GM21367 (cell line): ENCODE measurements around the gene PLXNC1.

ENCODE experiments used
- ATAC-seq: cut with Tn5 transposase; IDR thresholded peaks from one replicate; pipeline ENCODE4 v1.9.1; 2021; ENCODE audit not compliant: unreplicated experiment

The PLXNC1 gene

DNA sequence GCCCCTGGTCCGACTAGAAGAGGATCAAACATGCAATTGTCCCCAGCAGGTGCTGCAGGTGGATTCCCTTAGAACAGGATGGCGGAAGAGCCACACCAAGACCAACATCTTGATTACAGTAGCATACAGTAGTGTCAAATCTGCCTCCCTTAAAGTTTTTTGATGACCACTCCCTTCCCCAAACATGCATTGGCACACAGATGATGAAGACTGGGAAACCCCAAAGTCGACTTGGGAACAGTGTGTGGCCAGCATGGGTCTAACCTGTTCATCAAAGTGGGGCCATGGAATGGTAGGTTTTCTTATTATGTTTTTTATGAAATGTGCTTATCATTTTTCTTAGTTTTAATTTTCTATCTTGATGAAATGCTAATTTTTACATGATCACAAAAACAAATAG lies 8.8 kb downstream of the PLXNC1 start:
- ATAC-seq, result no peak

DNA sequence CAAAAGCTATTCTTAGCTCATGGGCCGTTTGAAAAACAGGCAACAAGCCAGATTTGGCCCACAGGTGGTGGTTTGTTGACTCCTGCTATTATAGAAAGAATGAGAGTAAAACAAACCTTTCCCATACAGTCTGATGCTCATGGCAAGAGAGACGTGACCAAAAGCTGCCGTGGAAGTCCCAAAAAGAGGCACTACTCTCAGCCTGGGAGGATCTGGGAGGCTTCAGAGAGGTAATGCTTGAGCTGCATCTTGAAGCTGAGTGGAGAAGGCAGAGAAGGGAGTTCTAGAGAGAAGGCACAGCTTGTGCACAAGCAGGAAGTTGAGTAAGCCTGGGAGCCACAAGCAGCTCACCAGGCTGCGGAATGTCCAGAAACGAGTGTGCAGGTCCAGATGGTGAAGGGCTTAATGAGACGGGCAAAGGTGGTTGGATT lies 9.6 kb downstream of the PLXNC1 start:
- peak; percentile 71 for ATAC-seq

DNA sequence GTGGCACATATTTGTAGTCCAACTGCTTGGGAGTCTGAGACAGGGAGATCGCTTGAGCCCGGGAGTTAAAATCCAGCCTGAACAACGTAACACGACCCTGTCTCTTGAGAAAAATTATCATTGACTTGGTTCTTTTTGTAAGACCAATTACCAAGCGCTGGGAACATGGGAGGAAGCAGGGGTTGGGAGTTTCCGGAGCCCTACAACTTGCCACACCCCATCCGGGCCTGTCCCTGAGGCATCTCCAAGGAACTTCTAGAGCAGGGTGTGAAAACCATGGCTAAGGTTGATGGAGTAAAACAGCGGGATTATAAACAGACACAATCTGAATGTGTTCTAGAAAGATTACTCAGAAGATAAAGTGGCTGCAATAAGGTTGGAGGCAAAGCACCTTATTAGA lies 10.3 kb downstream of the PLXNC1 start:
- no peak for ATAC-seq

DNA sequence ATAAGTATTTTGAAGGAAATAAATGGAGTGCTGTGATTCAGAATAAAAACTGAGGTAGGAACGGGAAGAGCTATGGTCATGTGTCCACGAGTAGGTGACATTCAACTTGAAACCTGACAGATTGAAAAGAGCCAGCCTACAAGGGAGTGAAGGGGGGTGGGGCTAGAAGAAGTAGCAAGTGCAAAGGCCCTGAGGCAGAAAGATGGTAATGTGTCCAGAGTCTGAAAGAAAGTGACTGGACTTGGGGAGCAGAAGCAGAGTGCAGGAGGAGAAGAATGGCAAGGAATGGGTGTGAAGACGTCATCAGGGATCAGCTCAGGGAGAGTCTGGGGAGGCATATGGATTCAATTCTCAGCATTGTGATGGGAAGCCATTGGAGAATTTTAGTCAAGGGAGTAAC lies 13.7 kb downstream of the PLXNC1 start:
- no peak for ATAC-seq

DNA sequence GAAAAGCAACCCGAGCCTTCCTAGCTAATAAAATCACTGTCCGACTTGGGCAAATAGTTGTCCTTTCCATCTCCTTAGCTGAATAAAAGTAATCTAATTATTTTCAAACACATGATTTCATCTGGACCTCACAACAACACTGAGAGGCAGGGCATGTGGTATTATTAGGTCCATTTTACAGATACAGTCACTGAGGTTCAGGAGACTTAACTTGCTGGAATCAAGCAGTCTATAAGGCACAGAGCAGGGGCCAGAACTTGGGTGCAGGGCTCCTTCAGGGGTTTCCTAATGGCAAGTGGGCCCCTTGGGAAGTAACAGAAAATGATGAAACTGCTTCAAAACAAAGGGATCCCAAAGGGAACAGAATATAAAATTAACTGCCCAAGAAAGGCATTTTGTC lies 15.5 kb downstream of the PLXNC1 start:
- ATAC-seq, result no peak

DNA sequence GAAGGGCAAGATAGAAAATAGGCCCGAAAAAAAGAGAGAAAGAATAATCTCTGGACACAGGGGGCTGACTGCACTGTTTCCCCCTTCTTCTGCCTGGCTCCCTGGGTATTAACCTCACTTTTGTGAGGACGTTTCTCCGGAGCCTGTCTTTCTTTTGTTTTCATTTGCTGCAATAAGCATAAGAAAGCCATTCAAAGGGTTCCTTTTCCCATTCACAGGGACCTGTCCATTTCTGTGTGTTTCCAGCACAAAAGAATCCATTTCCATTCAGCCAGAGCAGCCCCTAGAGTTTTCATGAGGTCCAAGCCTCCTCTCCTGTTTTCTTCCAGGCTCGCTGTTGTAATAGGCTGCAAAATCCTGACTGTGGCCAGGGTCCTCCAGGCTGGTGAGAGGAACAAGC lies 16.8 kb downstream of the PLXNC1 start:
- ATAC-seq, result no peak

DNA sequence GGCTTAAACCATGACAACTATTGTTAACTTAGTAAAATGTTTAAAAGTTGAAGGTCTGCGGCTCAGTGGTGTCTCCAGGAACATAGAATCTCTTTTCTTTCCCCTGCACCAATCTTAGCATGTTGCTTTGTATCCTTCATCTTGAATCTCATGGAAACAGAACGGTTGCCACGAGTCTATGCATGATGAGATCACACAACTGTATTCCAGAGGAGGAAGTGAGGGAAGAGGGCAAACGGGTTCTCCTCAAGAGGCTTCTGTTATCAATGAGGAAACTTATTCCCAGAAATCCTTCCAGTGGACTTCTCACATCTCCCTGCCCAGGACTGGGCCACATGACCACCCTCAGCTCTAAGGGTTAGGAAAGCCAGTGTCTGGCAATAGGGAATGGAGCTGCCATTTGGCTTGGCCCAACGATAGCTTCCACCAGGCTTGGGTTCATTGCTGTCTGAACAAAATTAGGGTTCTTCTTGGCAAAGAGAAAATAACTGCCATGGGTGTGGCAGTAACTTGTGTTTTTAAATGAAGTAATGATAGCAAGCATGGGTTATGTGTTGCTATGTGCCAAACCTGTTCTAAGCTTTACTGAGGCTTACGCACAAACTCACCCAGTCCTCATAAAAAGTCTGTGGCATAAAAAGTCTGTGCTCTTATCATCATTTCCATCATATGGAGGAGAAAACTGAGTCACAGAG lies 17.4 kb downstream of the PLXNC1 start:
- ATAC-seq, result no peak

DNA sequence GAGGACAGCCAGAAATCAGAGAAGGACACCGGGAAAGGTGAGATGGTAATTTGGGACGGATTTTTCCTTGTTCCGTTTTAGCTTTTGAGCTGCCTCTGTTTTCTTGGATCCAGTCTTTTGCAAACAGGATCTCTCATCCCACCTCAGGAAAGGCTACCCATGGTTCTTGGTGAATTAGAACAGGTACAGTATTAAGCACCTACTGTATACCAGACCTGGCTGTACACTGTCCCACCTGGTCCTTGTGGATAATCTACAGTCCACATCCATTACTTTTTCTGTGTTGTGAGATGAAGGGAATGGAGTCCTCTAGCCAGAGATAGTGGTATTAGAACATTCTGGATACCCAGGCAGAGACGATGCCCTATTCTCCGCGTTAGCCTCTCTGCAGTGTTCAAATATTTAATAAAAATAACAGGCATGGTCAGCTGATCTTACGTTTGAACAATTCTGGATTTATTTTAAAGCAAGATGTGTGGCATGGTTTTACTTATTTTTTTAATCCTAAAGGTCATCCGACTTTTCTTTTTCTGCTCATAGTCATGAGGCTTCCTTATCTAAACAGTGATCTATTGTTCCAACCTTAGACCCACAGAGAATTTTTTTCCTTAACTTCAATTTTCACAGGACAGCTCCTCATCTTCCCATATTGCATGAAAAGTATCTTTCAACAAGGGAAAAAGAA lies 18.8 kb downstream of the PLXNC1 start:
- no peak for ATAC-seq

DNA sequence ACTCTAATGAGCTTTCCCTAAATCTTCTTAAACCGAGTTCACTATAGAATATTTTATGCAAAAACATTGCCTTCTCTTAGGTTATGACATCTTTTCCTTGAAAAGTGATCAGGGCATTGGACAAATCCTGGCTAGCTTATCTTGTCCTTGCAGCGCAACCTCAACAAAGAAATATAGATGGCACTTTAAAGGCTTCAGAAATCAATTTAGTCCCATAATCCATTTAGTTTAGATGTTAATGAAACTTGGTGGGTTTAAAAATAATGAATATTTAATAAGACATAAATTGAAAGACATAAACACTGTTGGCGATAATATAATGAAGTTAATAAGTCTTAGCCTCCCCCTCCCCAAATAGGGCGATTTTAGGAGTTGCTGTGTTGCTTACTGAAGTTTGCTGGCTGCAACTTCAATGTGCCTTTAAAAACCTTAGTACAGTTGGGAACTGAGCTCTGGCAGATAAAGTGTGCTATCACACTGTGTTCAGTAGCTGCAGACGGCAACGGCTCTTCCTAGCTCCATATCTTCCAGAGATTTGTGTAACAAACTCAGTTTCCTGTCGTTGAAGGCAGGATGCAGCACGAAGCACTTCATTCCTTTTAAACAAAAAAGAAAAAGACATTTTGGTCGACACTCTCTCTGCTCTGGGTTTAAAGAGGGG lies 19.5 kb downstream of the PLXNC1 start:
- no peak for ATAC-seq

DNA sequence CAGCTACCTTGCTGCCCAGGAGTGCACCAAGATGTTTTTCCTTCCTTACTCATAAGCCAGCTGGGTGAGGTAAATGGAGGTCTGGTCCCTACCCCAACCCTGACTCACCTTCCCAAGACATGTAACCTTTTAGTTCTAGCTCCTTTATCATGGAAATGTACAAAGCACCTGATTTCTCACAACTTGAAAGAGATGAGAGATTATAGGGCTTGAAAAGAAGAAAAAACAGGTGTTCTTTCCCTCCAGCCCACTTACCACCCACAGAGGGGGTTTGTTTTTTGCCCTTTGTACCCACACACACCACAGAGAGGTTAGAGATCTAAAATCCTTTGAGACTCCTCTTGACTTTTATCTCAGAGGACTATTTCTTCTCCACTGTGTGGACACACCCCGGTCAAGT lies 21.1 kb downstream of the PLXNC1 start:
- no peak for ATAC-seq

DNA sequence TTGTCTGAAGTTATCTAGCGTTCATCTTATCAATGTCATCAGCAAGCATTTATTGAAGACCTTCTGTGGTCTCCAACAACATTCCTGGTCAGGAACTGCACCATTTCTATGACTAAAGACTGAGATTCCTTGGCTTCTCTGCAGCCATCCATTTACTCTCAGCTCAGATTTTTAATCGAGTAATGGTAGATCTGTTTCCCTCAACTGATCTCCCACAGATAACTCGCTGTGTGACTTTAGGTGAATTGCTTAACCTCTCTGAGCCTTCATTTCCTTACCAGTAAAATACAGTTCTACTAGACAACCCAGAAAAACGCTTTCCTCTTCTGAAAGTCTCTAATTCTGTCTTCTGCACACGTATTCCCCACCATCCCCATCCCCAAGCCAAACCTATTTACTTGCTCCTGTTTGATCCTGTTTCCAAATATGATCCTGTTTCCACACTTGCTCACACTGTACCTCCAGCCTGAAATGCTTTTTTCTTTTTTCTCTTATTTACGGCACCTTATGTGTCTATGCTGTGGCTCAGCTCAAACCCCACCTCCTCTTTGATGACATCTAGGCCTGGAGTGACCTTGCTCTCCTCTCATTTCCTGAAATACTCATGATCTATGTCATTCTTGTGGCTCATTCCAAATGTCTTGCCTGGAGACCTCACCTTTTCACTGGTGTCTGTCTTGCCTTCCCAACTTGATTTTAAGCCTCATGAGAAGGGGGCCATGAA lies 21.8 kb downstream of the PLXNC1 start:
- ATAC-seq, result no peak

DNA sequence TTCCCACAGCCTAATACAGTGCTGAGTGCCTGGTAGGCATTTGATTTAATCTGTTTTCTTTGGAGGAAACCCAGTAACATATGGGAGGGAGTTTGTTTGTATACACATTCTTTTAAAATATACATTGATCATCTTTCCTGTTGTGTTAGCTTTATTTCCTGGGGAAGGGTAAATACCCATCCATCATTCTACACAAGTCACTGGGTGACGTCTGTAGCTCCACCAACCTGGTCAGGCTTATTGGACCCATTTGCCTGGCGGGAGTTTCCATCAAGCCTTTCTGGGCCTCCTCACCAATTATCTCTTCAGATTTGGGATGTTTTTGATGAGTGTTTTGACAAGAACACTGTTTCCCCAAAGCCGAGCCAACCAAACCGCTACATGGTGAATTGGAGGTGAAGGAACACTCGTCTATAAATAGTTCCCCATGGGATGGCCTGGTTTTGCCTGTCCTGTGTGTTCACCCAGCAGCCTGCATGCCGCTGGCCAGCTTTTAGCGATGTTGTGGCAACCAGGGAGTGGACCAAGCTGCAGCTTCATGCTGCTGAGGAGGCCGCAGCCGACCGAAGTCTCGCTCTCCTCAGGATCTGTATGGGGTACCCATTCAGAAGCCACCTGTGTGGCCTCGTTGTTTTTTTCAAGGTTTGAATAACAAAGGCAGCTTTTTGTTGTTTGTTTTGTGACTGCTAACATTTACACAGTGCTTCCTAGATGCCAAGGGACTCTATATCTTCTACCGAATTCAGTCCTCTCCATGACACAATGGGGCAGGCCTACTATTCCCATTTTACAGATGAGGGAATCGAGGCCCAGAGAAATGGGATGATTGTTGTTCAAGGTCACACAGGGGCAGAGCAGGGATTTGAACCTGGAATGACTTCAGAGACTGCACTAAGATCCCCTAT lies 22.6 kb downstream of the PLXNC1 start:
- ATAC-seq, result no peak

DNA sequence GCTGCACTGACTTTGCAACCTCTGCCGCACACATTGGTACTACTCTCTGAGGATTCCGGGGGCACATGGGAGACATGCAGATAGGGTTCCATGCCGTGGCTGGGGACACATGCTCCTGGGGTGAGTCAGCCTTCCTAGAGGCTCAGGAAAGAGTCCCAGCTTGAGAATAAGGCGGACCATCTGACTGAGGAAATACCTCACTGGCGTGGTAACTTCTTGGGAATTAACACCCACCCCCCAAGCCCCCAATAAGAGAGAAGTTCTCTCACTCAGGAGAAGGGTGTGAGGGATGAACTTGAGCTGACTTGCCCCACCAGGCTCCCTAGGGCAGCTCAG lies 23.2 kb downstream of the PLXNC1 start:
- ATAC-seq, result no peak

DNA sequence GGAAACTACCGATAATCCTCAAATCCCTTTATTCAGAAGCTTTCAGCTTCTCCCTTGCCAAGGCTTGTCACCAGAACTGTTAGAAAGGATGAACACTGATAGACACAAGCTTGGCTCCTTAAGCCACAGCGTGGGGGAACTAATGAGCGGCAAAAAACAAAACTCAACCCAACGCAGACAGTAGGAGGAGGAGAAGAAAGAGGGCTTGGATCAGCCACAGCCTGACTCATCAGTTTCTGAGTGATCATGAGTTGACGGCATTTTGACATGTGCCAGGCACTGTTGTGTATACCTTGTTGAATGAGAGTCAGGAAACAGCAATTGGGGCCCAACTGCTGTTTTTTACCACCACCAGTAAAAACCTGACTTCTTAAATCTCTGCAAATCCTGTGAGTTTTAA lies 23.7 kb downstream of the PLXNC1 start:
- no peak for ATAC-seq

DNA sequence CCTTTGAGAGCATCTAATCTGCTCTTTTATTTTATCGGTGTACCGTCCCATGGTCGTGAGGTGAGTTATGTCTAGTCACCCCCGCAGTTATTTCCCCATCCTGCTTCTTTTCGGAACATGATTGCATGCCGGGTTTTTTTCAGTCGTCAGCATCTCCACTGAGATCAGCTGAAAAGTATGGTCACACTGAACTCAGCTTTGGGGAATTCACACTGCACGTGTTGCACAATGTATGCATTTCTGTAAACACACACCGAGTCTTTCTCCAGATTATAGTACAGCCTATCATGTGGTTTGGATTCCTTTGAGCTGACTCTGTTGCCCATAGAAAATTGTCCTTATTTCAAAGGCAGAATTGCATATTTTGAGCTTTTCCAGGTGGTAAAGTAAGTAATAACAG lies 24.6 kb downstream of the PLXNC1 start:
- ATAC-seq, result no peak

DNA sequence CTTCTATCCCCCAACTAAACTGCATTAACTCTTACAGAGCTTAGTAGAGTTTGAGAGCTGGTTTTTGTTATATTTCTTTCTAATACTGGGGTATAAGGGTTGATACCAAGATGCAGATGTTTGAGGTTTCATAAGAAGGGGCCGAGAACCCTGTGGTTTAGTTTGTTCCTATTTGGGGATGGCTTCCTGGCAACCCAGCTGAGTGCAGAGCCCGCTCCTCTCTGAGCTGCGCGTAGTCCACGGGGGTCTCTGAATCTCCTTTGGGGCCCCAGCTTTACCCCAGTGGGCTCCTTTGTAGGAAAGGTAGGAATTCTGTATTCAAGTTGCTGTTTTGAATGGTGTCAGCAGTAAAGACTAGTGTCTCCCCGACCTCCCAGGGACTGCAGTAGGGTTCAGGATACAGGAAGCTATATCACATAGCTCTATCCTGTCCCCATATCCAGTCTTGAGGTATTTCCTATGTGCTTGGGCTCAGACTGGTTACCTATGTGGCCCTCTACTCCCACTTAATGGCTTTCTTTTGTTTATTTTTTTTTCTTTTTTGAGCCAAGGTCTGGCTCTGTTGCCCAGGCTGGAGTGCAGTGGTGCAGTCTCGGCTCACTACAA lies 25.4 kb downstream of the PLXNC1 start:
- ATAC-seq, result peak; percentile 75

DNA sequence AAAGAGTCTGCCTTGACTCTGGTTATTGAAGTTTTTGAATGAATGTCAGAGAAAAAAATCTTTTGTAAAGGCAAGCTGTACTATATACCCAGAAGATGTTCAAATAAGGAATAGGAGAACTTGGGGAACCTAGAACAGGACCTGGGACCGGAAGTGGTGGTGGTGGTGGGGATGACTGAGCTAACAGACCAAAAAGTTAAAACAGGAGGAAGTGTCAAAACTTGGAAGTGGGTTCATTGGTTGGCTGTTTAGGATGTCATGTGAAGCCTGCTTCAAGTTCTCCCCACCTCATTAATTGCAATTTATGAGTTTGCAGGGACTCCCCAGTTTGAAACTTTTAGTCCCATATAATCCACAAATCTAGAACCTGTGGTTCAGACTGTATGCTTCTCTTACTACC lies 26.2 kb downstream of the PLXNC1 start:
- no peak for ATAC-seq

DNA sequence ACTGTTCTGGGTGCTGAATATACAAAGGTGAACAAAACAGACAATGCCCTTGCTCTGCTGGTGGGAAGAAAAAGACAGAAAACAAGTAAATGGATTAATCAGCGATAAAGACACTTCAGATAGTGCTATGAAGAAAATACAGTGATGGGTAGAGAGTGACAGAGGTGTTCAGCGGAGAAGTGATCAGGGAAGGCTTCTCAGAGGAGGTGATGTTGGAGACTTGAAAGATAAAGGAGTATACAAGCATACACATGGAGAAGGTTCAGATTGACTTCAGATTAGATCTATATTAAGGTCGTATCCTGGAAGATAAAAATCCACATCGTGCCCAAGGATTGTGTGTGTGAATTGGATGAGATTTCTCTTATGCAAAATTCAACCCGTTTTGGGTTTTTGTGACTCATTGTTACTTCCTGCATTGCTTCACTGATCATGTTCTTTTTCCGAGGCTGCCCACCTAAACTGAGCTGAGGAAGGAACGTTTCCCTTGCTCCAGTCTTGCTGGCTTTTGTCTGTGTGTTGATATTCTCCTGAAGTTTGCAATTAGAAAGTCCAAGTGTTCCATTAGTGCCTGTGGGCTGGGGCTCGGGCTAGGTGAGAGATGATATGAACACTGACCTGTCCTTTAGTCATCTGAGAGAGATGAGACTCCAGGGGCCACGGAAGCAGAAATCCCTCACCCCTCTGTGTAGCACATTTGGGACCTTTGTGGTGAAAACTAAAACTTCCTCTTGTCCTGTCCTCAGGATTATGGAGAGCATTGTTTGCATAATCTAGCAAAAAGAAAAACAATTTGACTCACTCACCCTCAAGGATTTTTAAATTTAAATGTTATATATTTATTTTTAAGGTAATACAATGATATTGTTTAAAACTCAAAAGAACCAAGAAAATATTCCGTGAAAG lies 27.6 kb downstream of the PLXNC1 start:
- ATAC-seq, result no peak

DNA sequence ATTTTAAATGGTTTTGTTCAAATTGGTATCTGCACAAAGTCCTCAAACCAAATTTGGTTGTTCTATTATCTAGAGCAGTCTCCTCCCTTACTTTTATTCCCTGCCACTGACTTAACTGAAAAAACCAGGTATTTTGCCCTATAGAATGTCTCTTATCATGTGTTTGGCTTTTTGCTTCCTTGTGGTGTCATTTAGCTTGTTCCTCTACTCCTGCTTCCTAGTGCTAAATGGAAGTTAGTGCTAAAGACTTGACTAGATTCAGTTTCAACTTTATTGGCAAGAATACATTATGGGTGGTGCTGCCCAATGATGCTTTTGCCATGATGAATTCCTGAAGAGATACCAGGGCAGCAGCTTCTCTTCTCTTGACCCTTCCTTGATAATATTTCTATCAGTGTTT lies 29.7 kb downstream of the PLXNC1 start:
- no peak for ATAC-seq
